GM12801 (cell line): Measurements from ENCODE around the gene SLC6A1.

ENCODE experiments used
- TF ChIP-seq, protein P1 (sequence below): IDR thresholded peaks from one replicate; pipeline ENCODE4 v1.5.1; 2011; ENCODE audit warnings: control low read depth; ENCODE audit not compliant: insufficient read length; ENCODE audit errors: extremely low read depth

Gene SLC6A1

DNA sequence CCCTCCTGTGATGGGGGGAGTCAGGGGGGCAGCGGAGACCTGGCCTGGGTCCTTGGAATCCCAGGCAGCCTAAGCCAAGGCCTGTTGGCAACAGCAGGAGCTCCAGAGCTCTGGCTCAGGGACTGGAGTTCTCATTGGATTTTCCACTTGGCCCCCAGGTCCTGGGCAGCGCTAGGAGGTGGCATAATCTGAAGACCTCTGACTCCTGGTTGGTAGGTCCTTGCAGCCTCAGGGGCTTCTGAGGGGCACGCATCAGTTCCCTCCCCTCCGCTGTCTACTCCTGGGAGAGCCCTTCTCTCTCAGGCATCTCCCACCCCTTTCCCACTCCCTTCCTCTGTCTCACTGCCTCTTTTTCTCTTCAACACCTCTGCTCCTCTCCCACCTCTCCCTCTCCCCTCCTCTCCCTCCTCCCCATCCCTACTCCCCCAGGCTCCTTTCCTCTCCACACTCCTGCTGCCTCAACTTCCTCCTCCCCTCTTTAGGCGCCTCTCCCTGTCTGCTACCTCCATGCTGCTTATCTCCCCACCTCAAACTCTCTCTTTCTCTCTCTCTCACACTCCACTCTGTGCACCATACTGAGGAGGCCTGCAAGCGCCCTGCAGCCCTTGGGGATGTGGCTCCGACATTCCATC is 41.1 kb upstream of the SLC6A1 start:
- TF ChIP-seq, protein P1, sequence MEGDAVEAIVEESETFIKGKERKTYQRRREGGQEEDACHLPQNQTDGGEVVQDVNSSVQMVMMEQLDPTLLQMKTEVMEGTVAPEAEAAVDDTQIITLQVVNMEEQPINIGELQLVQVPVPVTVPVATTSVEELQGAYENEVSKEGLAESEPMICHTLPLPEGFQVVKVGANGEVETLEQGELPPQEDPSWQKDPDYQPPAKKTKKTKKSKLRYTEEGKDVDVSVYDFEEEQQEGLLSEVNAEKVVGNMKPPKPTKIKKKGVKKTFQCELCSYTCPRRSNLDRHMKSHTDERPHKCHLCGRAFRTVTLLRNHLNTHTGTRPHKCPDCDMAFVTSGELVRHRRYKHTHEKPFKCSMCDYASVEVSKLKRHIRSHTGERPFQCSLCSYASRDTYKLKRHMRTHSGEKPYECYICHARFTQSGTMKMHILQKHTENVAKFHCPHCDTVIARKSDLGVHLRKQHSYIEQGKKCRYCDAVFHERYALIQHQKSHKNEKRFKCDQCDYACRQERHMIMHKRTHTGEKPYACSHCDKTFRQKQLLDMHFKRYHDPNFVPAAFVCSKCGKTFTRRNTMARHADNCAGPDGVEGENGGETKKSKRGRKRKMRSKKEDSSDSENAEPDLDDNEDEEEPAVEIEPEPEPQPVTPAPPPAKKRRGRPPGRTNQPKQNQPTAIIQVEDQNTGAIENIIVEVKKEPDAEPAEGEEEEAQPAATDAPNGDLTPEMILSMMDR, result no peak

DNA sequence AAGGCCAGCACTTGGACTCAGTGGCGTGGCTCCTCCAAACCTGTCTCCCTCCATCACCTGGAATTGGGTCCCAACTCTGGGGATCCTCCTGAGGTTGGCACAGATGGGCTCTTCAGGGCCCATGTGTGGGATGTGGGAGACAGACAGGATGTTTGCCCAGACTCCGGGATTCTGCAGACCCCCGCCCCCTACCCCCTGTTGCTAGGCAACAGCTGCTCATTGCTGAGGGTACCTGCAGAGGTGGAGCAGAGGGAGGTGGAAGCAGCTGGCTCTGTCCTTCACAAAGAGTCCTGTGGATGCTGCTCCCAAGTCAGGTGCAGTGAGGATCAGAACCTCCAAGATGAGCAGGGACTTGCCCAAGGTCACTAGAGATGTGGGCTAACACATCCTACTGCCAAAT is 40.0 kb upstream of the SLC6A1 start:
- TF ChIP-seq, protein P1, result no peak

DNA sequence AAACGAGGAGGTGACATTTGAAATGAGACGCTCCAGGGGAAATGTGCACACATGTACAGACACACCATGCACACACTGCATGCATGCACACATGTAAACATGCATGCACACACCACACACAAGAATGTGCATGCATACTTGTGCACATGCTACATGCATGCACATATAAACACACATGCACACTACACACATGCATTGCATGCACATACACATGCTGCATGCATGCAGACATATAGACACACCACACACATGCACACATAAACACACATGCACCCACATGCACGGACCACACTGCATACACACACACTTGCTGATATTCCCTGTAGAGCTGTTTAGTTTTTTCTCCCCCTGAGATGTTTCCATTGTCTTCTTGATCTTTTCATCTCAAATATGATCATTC is 37.8 kb upstream of the SLC6A1 start:
- TF ChIP-seq, protein P1, result no peak

DNA sequence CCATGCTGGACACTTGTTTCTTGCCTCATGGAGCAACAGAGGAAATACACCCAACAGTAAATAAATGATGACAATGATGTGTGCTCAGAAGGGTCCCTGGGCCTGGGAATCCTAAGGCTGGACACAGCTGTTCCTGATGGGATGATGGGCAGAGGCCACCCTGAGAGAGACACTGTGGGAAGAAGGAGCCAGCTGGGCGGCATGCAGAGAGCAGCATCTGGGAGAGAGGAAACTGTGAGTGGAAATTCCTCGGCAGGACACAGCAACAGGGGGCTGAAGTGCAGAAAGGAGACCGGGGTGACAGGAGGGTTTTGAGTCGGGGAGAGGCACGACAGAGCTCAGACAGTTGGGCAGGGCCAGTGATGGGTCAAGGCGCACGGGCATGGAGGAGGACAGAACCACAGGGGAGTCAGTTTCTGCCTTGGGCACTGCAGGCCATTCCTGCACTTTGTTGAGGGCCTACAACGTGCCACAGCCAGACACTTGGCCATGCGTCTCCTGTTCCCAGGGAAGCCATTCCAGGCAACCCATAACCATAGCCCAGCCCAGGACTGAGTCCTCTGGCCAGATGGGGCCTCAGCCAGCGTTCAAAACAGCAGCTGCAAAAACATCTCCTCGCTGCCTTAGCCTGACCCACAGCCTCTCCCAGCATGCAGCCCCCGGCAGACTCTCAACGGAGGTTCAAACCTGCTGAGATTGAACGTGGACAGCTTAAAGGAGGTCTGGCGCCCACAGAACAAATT is 36.7 kb upstream of the SLC6A1 start:
- TF ChIP-seq, protein P1, result no peak

DNA sequence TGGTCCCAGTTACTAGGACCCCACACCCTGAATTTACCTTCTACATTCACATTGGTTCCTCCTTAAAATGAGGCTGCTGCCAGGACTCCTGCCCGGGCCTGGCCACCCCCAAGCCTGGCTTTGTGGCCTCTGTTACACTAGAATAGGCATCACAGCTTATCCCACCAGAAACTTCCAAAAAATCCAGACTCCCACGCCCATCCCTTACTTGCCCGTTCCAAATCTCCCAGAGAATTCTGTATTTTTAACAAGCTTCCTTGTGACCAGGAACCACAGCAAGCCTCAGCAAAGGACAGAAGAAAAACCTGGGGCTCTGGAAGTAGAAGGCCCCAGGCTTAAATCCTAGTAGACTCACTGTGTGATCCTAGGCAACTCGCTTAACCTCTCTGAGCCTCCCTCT is 36.0 kb upstream of the SLC6A1 start:
- TF ChIP-seq, protein P1, result no peak

DNA sequence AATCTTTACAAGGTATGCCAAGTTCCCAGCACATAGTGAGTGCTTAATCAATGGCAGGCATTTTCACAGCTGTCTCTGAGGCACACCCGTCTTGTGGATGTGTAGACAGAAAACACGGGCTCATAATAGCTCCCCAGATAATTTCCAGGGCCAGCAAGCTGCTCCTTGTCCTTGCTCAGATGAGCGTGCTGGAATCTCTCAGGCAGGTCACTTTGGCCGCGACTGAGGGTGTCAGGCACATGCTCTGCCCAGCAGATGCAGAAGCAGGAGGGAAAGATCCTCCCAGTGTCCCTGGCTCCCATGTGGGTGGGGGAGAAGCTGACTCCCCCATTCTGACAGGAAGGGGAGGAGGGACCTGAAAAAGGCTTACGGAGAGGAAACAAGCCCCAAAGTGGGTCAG is 35.6 kb upstream of the SLC6A1 start:
- TF ChIP-seq, protein P1, result no peak

DNA sequence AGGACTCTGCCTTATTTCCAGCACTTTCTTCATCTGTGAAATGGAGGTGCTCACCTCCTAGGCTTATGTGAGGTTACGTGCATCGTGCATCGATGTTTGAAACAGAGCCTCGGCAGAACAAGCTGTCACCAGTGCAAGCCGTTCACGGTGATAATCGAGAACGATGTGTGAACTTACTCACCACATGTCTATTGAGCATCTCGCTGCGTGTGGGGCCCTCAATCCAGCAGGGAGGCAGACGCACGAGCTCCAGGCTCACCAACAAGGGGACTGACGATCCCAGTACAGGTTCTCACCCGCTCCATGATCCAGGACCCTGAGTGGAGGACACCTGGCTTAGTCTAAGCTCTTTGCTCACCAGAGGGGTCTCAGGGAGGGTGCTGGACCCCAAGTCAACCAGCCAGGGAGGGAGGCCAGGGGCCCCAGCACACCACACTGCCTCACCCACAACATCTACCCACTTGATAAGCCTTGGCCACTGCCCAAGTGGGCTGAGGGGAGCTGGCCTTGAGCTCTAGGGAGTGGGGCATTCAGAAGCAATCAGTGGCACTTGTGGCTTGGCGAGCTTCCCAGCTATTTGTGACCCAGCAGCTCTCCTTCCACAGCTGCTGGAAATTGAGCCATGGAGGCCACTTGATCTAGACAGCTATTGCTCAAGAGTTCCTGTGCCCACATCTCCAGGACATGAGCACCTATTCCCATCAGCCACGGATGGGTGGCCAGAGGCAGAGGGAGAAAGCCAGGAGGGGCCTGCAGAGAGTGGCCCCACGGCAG is 34.4 kb upstream of the SLC6A1 start:
- TF ChIP-seq, protein P1, result no peak
